Smooth muscle cell of trachea (primary cell): ENCODE measurements around the gene RORC. TPM values are rescaled to one million over a fixed set of nuclear protein-coding genes. Genes with fewer than 3 reads are reported as not detected.

ENCODE experiments used
- total RNA-seq: library from RNA; depleted of rRNA; stranded (reverse); fragments of >200 nt; gene quantifications from 2 replicates; pipeline ENCODE4 v1.2.1, GENCODE V29; 2014

Gene RORC
- total RNA-seq, result under 0.01 and 0.15 TPM in 2 replicates

DNA sequence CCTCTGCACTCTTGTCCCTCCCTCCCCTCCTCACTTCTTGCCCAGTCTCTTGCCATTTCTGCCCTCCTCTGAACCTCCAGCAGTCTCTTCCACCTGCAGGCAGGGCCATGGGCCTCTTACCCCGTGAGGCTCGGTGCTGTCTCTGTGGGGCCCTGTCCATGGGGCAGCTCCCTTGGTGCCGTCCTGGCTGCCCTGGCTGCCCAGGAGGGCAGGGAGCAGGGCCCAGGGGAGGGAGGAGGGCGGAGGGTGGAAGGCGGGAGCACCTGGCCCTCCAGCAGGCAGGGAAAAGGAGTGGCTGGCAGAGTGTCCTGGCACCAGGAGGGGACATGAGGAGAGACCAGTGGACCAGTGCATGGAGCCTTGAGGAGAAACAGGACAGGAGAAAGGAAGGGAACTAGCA, at the start of gene RORC:
Gene RORC, minus strand, starts transcription at position 198 of the 400 bp plus-strand sequence. Its CDS starts 38 bp downstream, at position 160.

DNA sequence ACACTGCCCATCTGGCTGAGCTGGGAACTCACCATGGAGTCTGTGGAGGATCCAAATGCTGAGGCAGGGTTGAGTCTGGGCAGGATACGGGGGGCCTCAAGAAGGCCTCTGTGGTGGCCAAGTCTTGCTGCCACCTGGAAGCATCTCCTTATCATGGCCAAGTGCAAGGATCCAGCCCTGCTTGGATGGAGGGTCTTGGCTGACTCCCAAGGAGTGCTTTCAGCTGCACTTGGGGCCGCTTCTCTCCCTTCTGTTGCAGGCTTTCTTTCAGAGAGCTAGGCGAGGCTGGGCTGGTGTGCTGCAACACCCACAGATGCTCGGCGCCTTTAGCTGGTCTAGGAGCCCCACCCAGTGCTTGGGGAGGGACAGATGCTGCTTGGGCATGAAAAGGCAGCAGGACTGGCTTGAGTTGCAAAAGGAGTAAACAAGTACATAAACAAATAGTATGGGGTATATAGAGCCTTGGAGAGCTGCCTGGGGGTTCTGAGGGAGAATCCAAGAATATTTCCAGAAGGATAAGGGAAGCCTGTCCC, 21.9 kb upstream of the RORC start, which contains the start of gene THEM5:
Gene THEM5, minus strand, starts transcription at position 302 of the 533 bp plus-strand sequence. Its CDS starts 147 bp downstream, at position 155.

DNA sequence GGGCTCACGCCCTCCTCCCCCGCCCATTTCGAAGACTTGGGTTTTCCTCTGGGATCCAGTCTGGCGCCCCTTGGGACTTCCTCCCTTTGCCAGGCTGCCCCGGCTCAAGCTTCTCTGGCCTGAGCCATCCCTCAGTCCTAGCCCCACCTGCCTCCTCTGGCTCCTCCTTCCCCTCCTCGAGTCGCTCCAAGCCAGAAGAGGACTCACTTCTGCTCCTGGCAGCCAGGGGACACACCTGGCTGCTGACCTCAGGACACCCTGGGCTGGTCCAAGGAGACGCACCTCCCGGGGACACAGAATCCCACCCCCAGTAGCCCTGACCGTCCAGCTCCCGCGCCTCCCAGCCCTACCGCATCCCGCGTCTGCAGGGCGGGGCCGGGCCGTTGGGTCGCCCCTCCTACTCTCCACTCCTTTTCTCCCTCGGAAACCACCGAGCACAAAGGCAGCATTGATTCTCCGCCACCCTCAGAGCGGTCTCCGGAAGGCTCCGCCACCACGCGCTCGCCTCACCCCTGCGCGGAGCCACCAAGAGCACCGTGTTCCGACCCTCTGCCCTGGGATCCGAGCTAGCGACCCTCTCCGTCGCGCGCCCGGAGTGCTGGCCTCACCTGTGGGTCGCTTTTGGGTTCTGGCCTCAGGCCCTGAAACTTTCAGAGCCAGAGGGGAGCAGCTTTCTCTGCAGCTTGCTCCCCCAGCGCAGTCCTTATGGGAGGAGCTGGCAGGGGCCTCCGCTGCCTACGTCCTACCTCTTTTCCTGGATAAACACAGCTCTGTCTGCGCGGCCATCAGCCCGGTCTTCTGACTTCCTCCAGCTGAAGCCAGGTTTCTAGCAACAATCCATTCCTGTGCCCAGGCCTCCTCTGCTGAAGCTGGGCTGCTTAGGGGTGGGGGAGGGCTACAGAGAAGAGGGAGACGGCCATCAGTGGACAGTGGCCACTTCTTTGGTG, 8.1 kb upstream of the RORC start, which contains the start of gene C2CD4D:
Gene C2CD4D, minus strand, starts transcription at position 364 of the 947 bp plus-strand sequence. CDS start 831 bp downstream, outside the sequence.

DNA sequence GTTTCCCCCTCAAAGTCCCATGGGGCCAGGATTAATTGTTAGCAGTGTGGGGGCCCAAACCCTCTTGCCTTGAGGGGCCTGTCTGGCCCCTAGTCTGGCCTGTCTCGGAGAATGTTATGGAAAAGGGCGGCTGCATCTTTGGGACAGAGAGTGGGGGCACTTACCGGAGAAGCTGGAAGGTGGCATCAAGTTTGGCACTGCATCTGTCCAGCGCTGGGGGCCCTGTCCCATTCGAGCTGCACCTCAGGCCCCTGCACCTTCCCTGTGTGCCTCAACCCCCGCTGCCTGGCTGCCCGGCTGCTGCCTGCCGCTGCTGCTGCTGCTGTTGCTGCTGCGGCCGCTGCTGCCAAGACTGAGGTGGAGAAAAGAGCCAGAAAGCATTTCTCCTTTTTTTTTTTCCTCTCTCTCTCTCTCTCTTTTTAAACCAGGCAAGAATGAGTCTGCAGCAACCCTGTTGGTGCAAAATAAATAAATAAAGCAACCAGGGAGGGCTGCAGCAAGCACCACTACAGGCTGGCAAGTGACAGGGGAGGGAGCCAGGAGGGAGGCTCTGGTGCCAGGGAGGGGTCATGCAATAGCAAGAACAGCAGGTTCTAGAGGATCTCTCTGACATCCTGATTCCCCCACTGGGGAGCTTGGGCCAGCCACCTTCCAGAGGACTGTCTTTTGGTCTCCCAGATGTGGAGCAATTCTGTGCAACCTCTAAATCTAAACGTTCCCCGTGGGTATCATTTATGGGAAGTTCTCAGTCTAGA, 26.4 kb downstream of the RORC start, which contains the start of gene LINGO4:
Gene LINGO4, minus strand, starts transcription at position 354 of the 755 bp plus-strand sequence. CDS start 2,715 bp downstream, outside the sequence.

DNA sequence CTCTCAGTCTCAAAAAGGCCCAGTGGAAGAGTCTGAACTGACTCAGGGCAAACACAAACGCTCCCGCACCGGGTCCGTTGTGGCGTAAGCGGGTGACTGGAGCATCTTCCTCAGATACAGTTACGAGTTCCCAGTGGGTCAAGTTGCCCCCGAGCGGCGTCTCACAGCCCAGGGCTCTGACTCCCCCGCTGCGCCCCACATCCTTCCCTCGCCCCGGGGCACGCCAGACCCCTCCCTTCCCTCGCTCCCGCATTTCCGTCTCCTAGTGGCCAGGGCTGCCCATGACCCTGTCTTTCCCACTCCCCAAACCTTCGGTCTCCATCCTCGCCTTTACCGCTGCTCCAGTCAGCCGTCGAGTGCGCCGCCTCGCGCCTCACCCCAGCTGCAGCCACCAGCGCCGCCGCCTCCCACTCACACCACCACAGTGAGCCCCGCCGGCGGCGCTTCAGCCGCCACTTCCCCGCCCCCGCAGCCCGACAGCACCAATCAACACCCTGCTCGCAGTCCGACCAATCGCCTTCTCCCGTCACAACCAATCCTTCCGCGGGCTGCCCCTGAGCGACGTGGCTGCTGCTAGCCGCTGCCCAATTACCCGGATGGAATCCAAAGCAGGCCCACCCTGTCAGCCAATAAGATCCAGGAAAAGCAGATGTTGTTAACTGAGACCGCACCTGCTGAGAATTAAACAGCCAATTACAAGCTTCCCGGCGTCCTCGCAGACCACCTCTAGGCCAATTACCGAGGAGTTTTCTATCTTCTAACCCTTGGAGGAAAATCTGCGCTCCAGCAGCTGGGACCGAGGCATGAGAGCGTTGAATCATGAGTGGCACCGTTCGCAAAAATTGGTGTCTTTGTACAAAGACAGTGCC, 41.3 kb downstream of the RORC start, which contains the start of gene TDRKH:
Gene TDRKH, minus strand, starts transcription at position 430 of the 869 bp plus-strand sequence. CDS start 7,478 bp downstream, outside the sequence.

DNA sequence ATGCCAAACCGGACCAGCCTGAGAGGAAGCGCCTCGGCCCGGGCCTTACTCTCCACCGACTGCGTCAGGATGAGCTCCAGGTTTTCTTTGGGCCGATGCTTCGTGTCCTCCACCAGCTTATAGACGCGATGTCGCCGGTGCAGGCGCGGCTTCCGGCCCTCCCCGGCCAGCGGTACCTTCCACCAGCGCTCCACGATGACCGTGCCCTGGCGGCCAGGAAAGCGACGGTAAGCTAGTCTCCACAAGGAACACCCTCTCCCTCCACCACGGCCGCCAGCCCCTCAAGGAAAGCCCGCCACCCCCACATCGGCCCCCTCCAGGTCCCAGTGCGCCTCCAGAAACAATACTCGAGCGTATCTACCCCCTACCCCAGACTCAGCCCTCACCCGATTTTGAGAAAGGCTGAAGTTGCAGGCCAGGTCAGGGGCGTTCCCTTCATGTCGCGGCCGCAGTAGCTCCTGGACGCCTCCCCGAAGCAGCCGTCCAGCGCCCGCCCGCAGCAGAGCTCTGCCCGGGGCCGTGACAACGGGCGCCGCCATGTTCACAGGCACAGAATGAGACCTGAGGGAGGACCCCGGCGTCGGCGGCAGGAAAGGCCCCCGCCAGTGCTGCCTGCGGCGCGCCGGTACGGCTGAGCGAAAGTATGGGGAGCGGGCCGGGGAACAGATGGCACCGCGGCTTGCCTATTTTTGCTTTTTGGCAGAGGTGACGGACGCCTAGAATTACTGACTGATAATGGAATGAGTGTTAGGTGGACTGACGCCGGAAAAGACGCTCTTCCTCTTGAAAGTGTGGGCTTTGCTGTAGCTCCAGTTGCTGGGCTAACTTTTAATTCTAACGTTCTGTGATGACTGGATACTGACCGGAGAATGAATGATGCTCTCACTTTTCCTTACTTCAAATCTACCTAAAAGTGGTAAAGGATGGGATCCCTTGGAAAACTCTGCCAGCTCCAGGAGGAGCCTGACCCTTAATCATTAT, 68.4 kb downstream of the RORC start, which contains the start of gene MRPL9:
Gene MRPL9, minus strand, starts transcription at position 556 of the 981 bp plus-strand sequence. Its CDS starts 17 bp downstream, at position 539.

Other genes with a start within 250 kb of the RORC start
- 38.3 and 38.5 TPM in 2 replicates for gene SNX27, start 219.8 kb downstream of the RORC start, total RNA-seq
- not detected in 2 replicates for gene CELF3, start 115.0 kb downstream of the RORC start, total RNA-seq
- gene RIIAD1, start 110.3 kb downstream of the RORC start, total RNA-seq, result not detected in 2 replicates
- gene MRPL9, start 68.3 kb downstream of the RORC start, total RNA-seq, result 73.1 and 97.4 TPM in 2 replicates
- gene TDRKH, start 41.3 kb downstream of the RORC start, total RNA-seq, result 1.5 and 3.8 TPM in 2 replicates
- gene LINGO4, start 26.4 kb downstream of the RORC start, total RNA-seq, result not detected in 2 replicates
- not detected in 2 replicates for gene C2CD4D, start 8.0 kb upstream of the RORC start, total RNA-seq
- gene THEM5, start 21.9 kb upstream of the RORC start, total RNA-seq, result 0.17 TPM in 1 of 2 replicates, not detected in the other
- 10.6 and 13.2 TPM in 2 replicates for gene THEM4, start 77.7 kb upstream of the RORC start, total RNA-seq
- gene S100A10, start 162.1 kb upstream of the RORC start, total RNA-seq, result 107 and 187 TPM in 2 replicates
- gene S100A11, start 205.2 kb upstream of the RORC start, total RNA-seq, result 79.0 and 87.0 TPM in 2 replicates